Measurements from ENCODE around the gene UBE4B. TPM values are rescaled to one million over a fixed set of nuclear protein-coding genes. Genes with fewer than 3 reads are reported as not detected.

UBE4B gene
- 54.2 and 60.2 TPM in 2 replicates for total RNA-seq (2013; cell fraction: nucleolus; rRNA removed)
- 21.3 and 21.7 TPM in 2 replicates for total RNA-seq (2014; rRNA removed)
- 19.5 and 20.3 TPM in 2 replicates for total RNA-seq (2014; rRNA removed; fragmentation: Illumina TruSeq; extraction: Trizol)
- total RNA-seq (2021): 29.7 and 32.6 TPM in 2 replicates
- polyA plus RNA-seq (2011; ENCODE audit: low read depth): 14.1 TPM
- 10.4 and 12.6 TPM in 2 replicates for polyA plus RNA-seq (2011; rRNA removed)
- polyA plus RNA-seq (2011; cell fraction: cytosol; rRNA removed): 11.8 and 16.4 TPM in 2 replicates
- polyA plus RNA-seq (2011; cell fraction: nucleus; rRNA removed): 16.9 and 25.8 TPM in 2 replicates
- polyA plus RNA-seq (2012): 14.9 and 20.7 TPM in 2 replicates
- polyA plus RNA-seq (2014; fragmentation: Illumina TruSeq; extraction: Trizol): 22.3 and 29.1 TPM in 2 replicates
- 1 to 10 TPM; 2.9 to 7.4 TPM for polyA plus RNA-seq (2014; fragmentation: Nextera tagmentation; extraction: Ambion mirVana)
- polyA plus RNA-seq (2014; rRNA removed): 19.7 and 20.1 TPM in 2 replicates
- 10 to 100 TPM; 22.2 to 23.3 TPM for polyA plus RNA-seq (2016; fragmentation: Nextera tagmentation; extraction: Ambion mirVana)
- 20.3 and 20.9 TPM in 2 replicates for polyA minus RNA-seq (2011; rRNA and poly(A)+ RNA removed)
- polyA minus RNA-seq (2011; cell fraction: cytosol; rRNA and poly(A)+ RNA removed): 7.8 and 11.9 TPM in 2 replicates
- 10.3 and 15.1 TPM in 2 replicates for polyA minus RNA-seq (2011; cell fraction: nucleus; rRNA and poly(A)+ RNA removed)
- Bru-seq, nascent RNA: percentile 66 among the genes with signal in this experiment
- BruChase-seq, experiment 1, labeled RNA remaining after a 6-hour chase: percentile 77 among the genes with signal in this experiment
- percentile 72 among the genes with signal in this experiment for BruChase-seq, experiment 2, labeled RNA remaining after a 2-hour chase
- long read RNA-seq, experiment 1, partial matches to known transcripts: 2 of 10 reads
- long read RNA-seq, experiment 1, other reads (novel, unspliced or antisense): 7 of 10 reads
- long read RNA-seq, experiment 2, partial matches to known transcripts: 15 of 50 reads
- long read RNA-seq, experiment 2, other reads (novel, unspliced or antisense): 32 of 50 reads

GRCh38 chr1:10032590-10033358 lies at the start of gene UBE4B:
TSS of gene UBE4B (plus strand) at chr1:10032958. CDS start at chr1:10033671, 713 bp downstream.
- Histone ChIP-seq H3K27ac (ENCODE audit: control insufficient read depth, insufficient read depth) (peak within 1 kb of the TSS; percentile 79), H3K4me3 (peak within 1 kb of the TSS; percentile 99), H3K4me1 (ENCODE audit: control insufficient read depth, insufficient read depth, low read length) (no peaks in the 10 kb centered on the region), H3K36me3 (ENCODE audit: control insufficient read depth in 2 of 2, insufficient read depth in 2 of 2, low read length in 1 of 2) (no peaks in the 10 kb centered on the region; a peak in 1 of 4 replicates), H2AFZ (ENCODE audit: control insufficient read depth, low read depth, low read length) (peak within 1 kb of the TSS; percentile 100), H3K9me3 (replicated peaks; ENCODE audit: control insufficient read depth, insufficient read depth, low read length) (no peaks in the 10 kb centered on the region), H3K4me2 (ENCODE audit: control insufficient read depth, insufficient read depth) (peak within 1 kb of the TSS; percentile 97), H3K79me2 (ENCODE audit: control insufficient read depth, insufficient read depth, low read length) (peaks cover 31% of the 10 kb centered on the region), H3K27me3 (replicated peaks in 1 of 2; ENCODE audit: control insufficient read depth in 2 of 2, insufficient read depth in 2 of 2, low read length in 1 of 2) (no peaks in the 10 kb centered on the region), H3K9ac (ENCODE audit: control insufficient read depth, insufficient read depth, low read length) (peak within 1 kb of the TSS; percentile 72), H4K20me1 (ENCODE audit: control insufficient read depth, insufficient read depth) (no peaks in the 10 kb centered on the region)
- ChIA-PET CTCF (interaction anchor here (0.7 to 2.6 kb wide), 5 partner anchors 11 to 91 kb away, joined by 3 to 18 read pairs (median 3); partner anchors contain the start of genes LZIC and NMNAT1), SMC1A (ENCODE audit: uncharacterized antibody, unreplicated experiment) (interaction anchor here (0.5 to 1.0 kb wide), 4 partner anchors 16 to 89 kb away, joined by 3 to 4 read pairs (median 3); partner anchors contain the start of genes LZIC and NMNAT1), RAD21 (ENCODE audit: unreplicated experiment) (interaction anchor here (0.5 kb wide), 1 partner anchor 325 kb away, joined by 3 read pairs; no protein-coding TSS in a partner anchor), POLR2A (interaction anchor here (0.6 to 1.1 kb wide), 3 partner anchors 90 to 399 kb away, joined by 3 to 5 read pairs (median 4); partner anchors contain the start of genes LZIC and NMNAT1)
- FAIRE-seq (peak; percentile 89), ATAC-seq (peak; percentile 98), DNase-seq (ENCODE audit: low read depth, low spot score) (peak; percentile 83)
- BruUV-seq (replicated peaks): TSS peak; percentile 89
- intact Hi-C loops (cut with micrococcal nuclease; ENCODE audit: unreplicated experiment): loop anchor here (1.0 to 10.0 kb wide), 5 partner anchors 82 to 396 kb away; partner anchors contain the start of genes LZIC and NMNAT1
- WGBS (ENCODE audit: insufficient coverage, insufficient replicate concordance, low lambda C conversion rate, missing lambda C conversion rate): under 1% methylated on average over 56 of the region's 73 CpGs
- in situ Hi-C loops (cut with MboI): no loop called here
- TF ChIP-seq BRCA1 (IDR thresholded peaks at IDR 0.05; ENCODE audit: low read depth, low read length): no peak
- peak; percentile 81 for TF ChIP-seq TBL1XR1 (IDR thresholded peaks at IDR 0.05; ENCODE audit: low read depth, low read length)
- TF ChIP-seq NFYA (IDR thresholded peaks at IDR 0.05; ENCODE audit: borderline replicate concordance, low read depth, low read length): no peak
- TF ChIP-seq ZNF622 (IDR thresholded peaks at IDR 0.05): no peak
- TF ChIP-seq SREBF2 (IDR thresholded peaks at IDR 0.05; ENCODE audit: low read length): no peak
- TF ChIP-seq ZNF24 (IDR thresholded peaks at IDR 0.05): peak; percentile 67; the same call in 1 of the 2 replicates
- no peak for TF ChIP-seq GABPA (IDR thresholded peaks at IDR 0.05; ENCODE audit: low read depth)
- peak; percentile 81 for TF ChIP-seq GATAD2B (conservative IDR thresholded peaks at IDR 0.05; ENCODE audit: low read depth)
- TF ChIP-seq ESRRA (IDR thresholded peaks at IDR 0.05; ENCODE audit: low read length): 0 out of 2 replicates have a peak, but pooled peaks have one; percentile 21
- TF ChIP-seq, protein P1, sequence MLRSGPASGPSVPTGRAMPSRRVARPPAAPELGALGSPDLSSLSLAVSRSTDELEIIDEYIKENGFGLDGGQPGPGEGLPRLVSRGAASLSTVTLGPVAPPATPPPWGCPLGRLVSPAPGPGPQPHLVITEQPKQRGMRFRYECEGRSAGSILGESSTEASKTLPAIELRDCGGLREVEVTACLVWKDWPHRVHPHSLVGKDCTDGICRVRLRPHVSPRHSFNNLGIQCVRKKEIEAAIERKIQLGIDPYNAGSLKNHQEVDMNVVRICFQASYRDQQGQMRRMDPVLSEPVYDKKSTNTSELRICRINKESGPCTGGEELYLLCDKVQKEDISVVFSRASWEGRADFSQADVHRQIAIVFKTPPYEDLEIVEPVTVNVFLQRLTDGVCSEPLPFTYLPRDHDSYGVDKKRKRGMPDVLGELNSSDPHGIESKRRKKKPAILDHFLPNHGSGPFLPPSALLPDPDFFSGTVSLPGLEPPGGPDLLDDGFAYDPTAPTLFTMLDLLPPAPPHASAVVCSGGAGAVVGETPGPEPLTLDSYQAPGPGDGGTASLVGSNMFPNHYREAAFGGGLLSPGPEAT (IDR thresholded peaks at IDR 0.05; ENCODE audit: low read depth): peak; percentile 92
- TF ChIP-seq EED (IDR thresholded peaks at IDR 0.05; ENCODE audit: low read depth): no peak; the same call in 1 of the 2 replicates
- no peak for TF ChIP-seq ZZZ3 (IDR thresholded peaks at IDR 0.05; ENCODE audit: control insufficient read depth, insufficient read length, low read depth)
- peak; percentile 85 for TF ChIP-seq SIN3A (IDR thresholded peaks at IDR 0.05; ENCODE audit: low read depth, low read length)
- TF ChIP-seq SRF (IDR thresholded peaks at IDR 0.05; ENCODE audit: low read depth in 2 of 2, low read length in 2 of 2): no peak
- no peak for TF ChIP-seq E4F1 (IDR thresholded peaks at IDR 0.05; ENCODE audit: borderline replicate concordance, partially characterized antibody)
- TF ChIP-seq POLR2AphosphoS2 (IDR thresholded peaks at IDR 0.05; ENCODE audit: low read depth, low read length): no peak
